Gastroesophageal sphincter (tissue), 3 donors: ENCODE results near the gene NKD1.

Experiments
- CTCF ChIP-seq, 4 experiments: fragments of 200-600 bp in 2 of 4; fragments of 450-650 bp in 2 of 4; sonication (generic) in 1 of 4; IDR thresholded peaks; one replicate each; pipeline ENCODE4 v1.5.1; 2017 to 2019; ENCODE audit warnings: antibody characterized with exemption in 4 of 4, mild to moderate bottlenecking in 2 of 4, moderate library complexity in 2 of 4
- EP300 ChIP-seq: sonication (generic); formaldehyde crosslinking; IDR thresholded peaks from one replicate; pipeline ENCODE4 v1.6.1; 2017; ENCODE audit warnings: antibody characterized with exemption, mild to moderate bottlenecking
- POLR2AphosphoS5 ChIP-seq: sonication (generic); formaldehyde crosslinking; IDR thresholded peaks from one replicate; pipeline ENCODE4 v1.6.1; 2017; ENCODE audit warnings: antibody characterized with exemption

DNA sequence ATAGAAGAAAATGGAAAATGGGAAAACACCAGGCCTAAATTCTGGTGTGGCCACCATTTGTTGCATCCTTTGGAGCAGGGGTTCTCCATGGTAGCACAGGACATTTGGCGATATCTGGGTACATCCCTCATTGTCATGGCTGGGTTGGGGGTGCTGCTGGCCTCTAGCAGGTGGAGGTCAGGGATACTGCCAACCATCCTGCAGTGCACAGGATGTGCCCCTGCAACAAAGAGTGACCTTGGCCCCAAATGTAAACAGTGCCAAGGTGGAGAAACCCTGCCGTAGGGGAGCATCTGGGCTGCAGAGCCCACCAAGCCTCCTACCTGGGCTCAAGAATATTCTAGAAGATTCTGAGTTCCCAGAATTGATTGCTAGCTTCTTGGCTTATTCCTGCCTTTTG, 27.5 kb downstream of the NKD1 start:
- TF ChIP-seq CTCF (IDR thresholded peaks at IDR 0.05) (no peak), POLR2AphosphoS5 (no peak), EP300 (no peak)
